GM12878 (cell line): ENCODE results near the gene MAFF. TPM values are rescaled to one million over a fixed set of nuclear protein-coding genes. Genes with fewer than 3 reads are reported as not detected.

Source experiments
- ATAC-seq: fragments of 200-7000 bp; cut with Tn5 transposase; 3 replicates; pipeline ENCODE4 v1.9.1; 2020; ENCODE audit warnings: mild to moderate bottlenecking, moderate library complexity
- BruUV-seq: library from RNA; stranded (reverse); fragments of 400-500 nt; replicated peaks from 2 replicates; lab custom pipeline; 2021; lab: Mats Ljungman, UMichigan
- CTCF ChIA-PET: fragments of 300-600 bp; sonication (Branson Sonifier 250); formaldehyde crosslinking; extraction: SDS; loops from one replicate; lab custom pipeline; 2021; ENCODE audit warnings: inconsistent platforms; lab: Yijun Ruan, JAX
- POLR2A ChIA-PET: fragments of 350-600 bp; formaldehyde crosslinking; extraction: SDS; loops from one replicate; lab custom pipeline; 2021; ENCODE audit warnings: inconsistent platforms; lab: Charles Lee
- RAD21 ChIA-PET: fragments of 300-600 bp; sonication (Branson Sonifier 250); formaldehyde crosslinking; loops from one replicate; lab custom pipeline; 2023; ENCODE audit warnings: antibody characterized with exemption; ENCODE audit not compliant: unreplicated experiment; lab: Charles Lee
- SMC1A ChIA-PET: fragments of 300-600 bp; sonication (Branson Sonifier 250); formaldehyde crosslinking; loops from one replicate; lab custom pipeline; 2023; ENCODE audit not compliant: unreplicated experiment, uncharacterized antibody; lab: Charles Lee
- DNase-seq: peaks from one replicate; pipeline ENCODE4 v3.0.0-alpha.2; 2011; ENCODE audit warnings: low read depth, low spot score
- FAIRE-seq: peaks from 3 replicates; lab custom pipeline; 2011; peaks lifted over from hg19 to GRCh38; lab: Jason Lieb, UNC
- H2AFZ ChIP-seq: 2 replicates; pipeline ENCODE4 v1.6.0; 2011; ENCODE audit warnings: low read depth, low read length, control low read depth; ENCODE audit not compliant: control insufficient read depth
- H3K27ac ChIP-seq: 2 replicates; pipeline ENCODE4 v1.5.1; 2011; ENCODE audit warnings: control low read depth; ENCODE audit not compliant: control insufficient read depth, insufficient read depth
- H3K27me3 ChIP-seq, 2 experiments: replicated peaks in 1 of 2; 2 replicates each; pipeline versions ENCODE4 v1.6.0 to v1.6.1; 2011; ENCODE audit warnings: low read length in 1 of 2; ENCODE audit not compliant: control insufficient read depth in 2 of 2, insufficient read depth in 2 of 2
- H3K36me3 ChIP-seq, 2 experiments: 2 replicates each; pipeline ENCODE4 v1.5.1; 2011; ENCODE audit warnings: low read length in 1 of 2; ENCODE audit not compliant: control insufficient read depth in 2 of 2, insufficient read depth in 2 of 2
- H3K4me1 ChIP-seq: 2 replicates; pipeline ENCODE4 v1.6.1; 2011; ENCODE audit warnings: mild to moderate bottlenecking, low read length, moderate library complexity, mixed read lengths; ENCODE audit not compliant: control insufficient read depth, insufficient read depth
- H3K4me2 ChIP-seq: 2 replicates; pipeline ENCODE4 v1.6.0; 2011; ENCODE audit warnings: control low read depth; ENCODE audit not compliant: control insufficient read depth, insufficient read depth
- H3K4me3 ChIP-seq: fragments of 200-600 bp; sonication (generic); 2 replicates; pipeline ENCODE4 v1.5.1; 2016
- H3K79me2 ChIP-seq: 2 replicates; pipeline ENCODE4 v1.6.0; 2011; ENCODE audit warnings: low read length; ENCODE audit not compliant: control insufficient read depth, insufficient read depth
- H3K9ac ChIP-seq: 2 replicates; pipeline ENCODE4 v1.8.0; 2011; ENCODE audit warnings: low read length, control low read depth, mixed read lengths; ENCODE audit not compliant: control insufficient read depth, insufficient read depth
- H3K9me3 ChIP-seq: replicated peaks from 3 replicates; pipeline ENCODE4 v1.5.1; 2011; ENCODE audit warnings: mild to moderate bottlenecking, low read length; ENCODE audit not compliant: control insufficient read depth, insufficient read depth
- H4K20me1 ChIP-seq: 2 replicates; pipeline ENCODE4 v1.6.0; 2011; ENCODE audit not compliant: control insufficient read depth, insufficient read depth
- CBX3 ChIP-seq: fragments of 200-600 bp; sonication (generic); IDR thresholded peaks from 2 replicates; pipeline ENCODE4 v1.6.1; 2016; ENCODE audit warnings: low read depth, borderline replicate concordance
- EED ChIP-seq: sonication (generic); IDR thresholded peaks from 2 replicates; pipeline ENCODE4 v1.6.1; 2016; ENCODE audit warnings: antibody characterized with exemption, low read depth
- EGR1 ChIP-seq, 2 experiments: IDR thresholded peaks; 1 replicate in 1 of 2; 2 replicates in 1 of 2; pipeline ENCODE4 v1.6.1; 2011 to 2012; ENCODE audit warnings: low read depth in 2 of 2, low read length in 2 of 2, borderline replicate concordance in 1 of 2, mild to moderate bottlenecking in 1 of 2, moderate library complexity in 1 of 2
- JUND ChIP-seq: IDR thresholded peaks from 2 replicates; pipeline ENCODE4 v1.6.1; 2012; ENCODE audit warnings: low read depth, mild to moderate bottlenecking, low read length, improper control_type of control experiment, moderate library complexity
- POU2F2 ChIP-seq: IDR thresholded peaks from 3 replicates; pipeline ENCODE4 v1.6.1; 2011; ENCODE audit warnings: low read depth, mild to moderate bottlenecking, low read length, borderline replicate concordance
- STAT1 ChIP-seq: fragments of 450-650 bp; conservative IDR thresholded peaks from 2 replicates; pipeline ENCODE4 v1.6.1; 2014; ENCODE audit warnings: antibody characterized with exemption, mild to moderate bottlenecking
- TARDBP ChIP-seq: IDR thresholded peaks from 2 replicates; pipeline ENCODE4 v1.6.1; 2016; ENCODE audit warnings: borderline replicate concordance
- YBX1 ChIP-seq: fragments of 450-650 bp; IDR thresholded peaks from 2 replicates; pipeline ENCODE4 v1.6.1; 2016; ENCODE audit warnings: antibody characterized with exemption
- WGBS: methylation state at CpG from one replicate; pipeline ENCODE4 v1.1.6; 2016; ENCODE audit warnings: low lambda C conversion rate; ENCODE audit not compliant: insufficient replicate concordance, insufficient coverage; ENCODE audit errors: missing lambda C conversion rate; 5-methylcytosine and 5-hydroxymethylcytosine counted together
- in situ Hi-C: fragments of 300-500 bp; cut with MboI; formaldehyde crosslinking; loops from 9 replicates; pipeline ENCODE4 v1.14.3; 2018; ENCODE audit warnings: mixed read lengths
- intact Hi-C: fragments of 100-400 bp; cut with micrococcal nuclease; formaldehyde crosslinking; loops from one replicate; pipeline ENCODE4 v1.14.2; 2022; ENCODE audit not compliant: unreplicated experiment
- polyA plus RNA-seq, 11 experiments: library from polyadenylated mRNA; depleted of rRNA in 4 of 11; unstranded in 6 of 11; stranded (reverse) in 5 of 11; fragments of >200 nt; fragmentation: Nextera tagmentation in 4 of 11; fragmentation: Illumina TruSeq in 1 of 11; extraction: Ambion mirVana in 4 of 11; extraction: Trizol in 1 of 11; gene quantifications; 1 replicate in 1 of 11; 2 replicates in 10 of 11; pipeline versions ENCODE4 v1.2.1 to v1.2.3, GENCODE V29; 2011 to 2016; ENCODE audit warnings: inconsistent platforms in 2 of 11, missing spikeins in 2 of 11, low read depth in 1 of 11
- total RNA-seq, 4 experiments: library from RNA; depleted of rRNA in 3 of 4; stranded (reverse); fragments of >200 nt in 3 of 4; fragmentation: Illumina TruSeq in 1 of 4; extraction: Trizol in 1 of 4; gene quantifications; 2 replicates each; pipeline versions ENCODE4 v1.2.1 to v1.2.3, GENCODE V29; 2013 to 2021
- TF ChIP-seq, protein P1 (sequence below), 3 experiments: IDR thresholded peaks in 2 of 3; conservative IDR thresholded peaks in 1 of 3; 2 replicates each; pipeline ENCODE4 v1.5.1; 2011; ENCODE audit warnings: low read depth in 3 of 3, low read length in 3 of 3, mild to moderate bottlenecking in 3 of 3, control low read depth in 2 of 3, moderate library complexity in 2 of 3, inconsistent platforms in 1 of 3, mixed read lengths in 1 of 3; ENCODE audit not compliant: control insufficient read depth in 2 of 3, insufficient read depth in 1 of 3; ENCODE audit errors: extremely low read depth in 1 of 3
- TF ChIP-seq, protein P2 (sequence below): IDR thresholded peaks from 2 replicates; pipeline ENCODE4 v1.6.1; 2011; ENCODE audit warnings: borderline replicate concordance, low read depth, mild to moderate bottlenecking, moderate library complexity, low read length; ENCODE audit not compliant: insufficient read depth, poor library complexity, severe bottlenecking

MAFF gene
- total and polyA plus RNA-seq, 10 of the 15 experiments (the other 5 are each of a cell fraction or from before 2014, with no cell fraction given) = 0.22 to 2.3 (median 0.81) TPM; not detected in 1

DNA sequence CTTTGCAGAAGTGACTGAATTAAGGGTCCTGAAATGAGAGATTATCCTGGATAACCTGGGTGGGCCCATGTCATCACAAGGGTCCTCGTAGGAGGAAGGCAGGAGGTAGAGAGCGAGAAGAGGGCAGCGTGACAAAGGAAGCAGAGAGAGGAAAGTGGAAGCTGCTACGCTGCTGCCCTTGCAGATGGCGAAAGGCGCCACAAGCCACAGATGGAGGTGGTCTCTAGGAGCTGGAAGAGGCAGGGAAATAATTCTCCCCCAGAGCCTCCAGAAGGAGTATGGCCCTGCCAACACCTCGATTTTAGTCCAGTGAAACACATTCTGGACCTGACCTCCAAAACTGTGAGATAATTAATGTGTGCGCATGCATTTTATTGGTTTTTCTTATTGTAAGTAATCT is 57.6 kb downstream of the MAFF start (continued):
- no peak for TF ChIP-seq STAT1
- TF ChIP-seq POU2F2 = no peak

DNA sequence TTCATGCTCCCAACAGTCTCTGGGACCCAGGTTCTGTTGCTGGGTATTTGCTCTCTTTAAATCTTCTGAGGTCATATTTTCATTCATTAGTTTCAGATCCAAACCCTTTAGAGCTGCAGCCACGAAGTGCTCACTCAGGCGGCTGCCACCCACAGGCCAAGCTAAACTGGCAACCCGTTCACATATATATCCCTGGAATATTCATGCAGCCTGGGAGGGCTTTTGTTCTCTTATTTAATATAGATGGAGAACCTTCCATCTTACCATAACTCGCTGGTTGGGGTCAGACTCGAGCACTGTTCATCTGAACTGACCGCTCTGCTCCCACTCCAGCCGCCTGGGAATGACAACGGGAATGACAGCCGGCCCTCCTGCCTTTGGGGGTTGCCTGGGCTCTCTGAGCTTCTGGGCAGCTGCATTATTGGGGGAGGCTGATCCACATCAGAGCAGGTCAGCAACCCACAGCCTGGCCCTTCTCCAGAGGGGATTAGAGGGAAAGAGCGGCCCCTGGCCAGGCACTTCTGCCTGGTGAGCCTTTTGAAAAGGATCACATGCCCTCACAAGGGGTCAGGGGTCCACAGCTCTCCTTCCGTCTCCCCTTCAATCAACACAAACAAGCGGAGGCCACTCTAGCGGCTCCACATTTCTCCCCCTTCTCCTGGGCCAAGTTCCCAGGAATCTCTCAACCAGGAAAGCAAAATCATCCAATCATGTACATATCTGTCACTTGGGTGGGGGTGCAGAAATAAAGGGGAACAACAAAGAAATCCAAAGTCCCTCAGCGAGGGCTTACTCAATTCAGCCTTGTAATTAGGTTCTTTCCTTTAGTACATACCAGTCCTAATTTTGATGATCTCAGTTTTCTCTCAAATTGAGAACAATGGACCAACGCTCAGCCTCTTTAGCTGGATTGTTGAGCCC is 59.2 kb downstream of the MAFF start:
- peaks cover 5% of the 10 kb centered on the region for H3K79me2 ChIP-seq
- POLR2A ChIA-PET = interaction anchor here (0.5 to 1.5 kb wide), 8 partner anchors 9 to 126 kb away, joined by 3 to 7 read pairs (median 4); partner anchors contain the start of gene PLA2G6
- ATAC-seq = peak; percentile 56

More for the DNA sequence above, 59.2 kb downstream of the MAFF start:
- Histone ChIP-seq H3K9ac (no peak overlapping the region), H3K9me3 (no peaks in the 10 kb centered on the region), H3K36me3 (no peaks in the 10 kb centered on the region), H3K4me1 (peaks cover 32% of the 10 kb centered on the region), H3K27ac (peak overlapping the region; percentile 35), H3K27me3 (no peaks in the 10 kb centered on the region), H2AFZ (peak overlapping the region; percentile 41; the same call in 1 of the 2 replicates), H3K4me2 (0 out of 2 replicates have a peak overlapping the region, but pooled peaks have one; percentile 5), H4K20me1 (no peaks in the 10 kb centered on the region), H3K4me3 (no peak overlapping the region)
- CTCF ChIA-PET = interaction anchor here (0.7 to 3.0 kb wide), 16 partner anchors 11 to 311 kb away, joined by 3 to 29 read pairs (median 5); partner anchors contain the start of gene TMEM184B
- DNase-seq = no peak
- in situ Hi-C loops = no loop called here
- intact Hi-C loops = loop anchor here (2.0 to 5.0 kb wide), 4 partner anchors 51 to 204 kb away; partner anchors contain the start of gene PICK1
- BruUV-seq = no TSS peak
- TF ChIP-seq CBX3 (no peak), EGR1 (IDR thresholded peaks at IDR 0.05; ENCODE audit: borderline replicate concordance in 1 of 2, low read depth in 2 of 2, low read length in 2 of 2) (no peak), TARDBP (no peak), YBX1 (no peak), JUND (no peak), EED (peak; percentile 63; the same call in 1 of the 2 replicates)
- TF ChIP-seq, protein P1, sequence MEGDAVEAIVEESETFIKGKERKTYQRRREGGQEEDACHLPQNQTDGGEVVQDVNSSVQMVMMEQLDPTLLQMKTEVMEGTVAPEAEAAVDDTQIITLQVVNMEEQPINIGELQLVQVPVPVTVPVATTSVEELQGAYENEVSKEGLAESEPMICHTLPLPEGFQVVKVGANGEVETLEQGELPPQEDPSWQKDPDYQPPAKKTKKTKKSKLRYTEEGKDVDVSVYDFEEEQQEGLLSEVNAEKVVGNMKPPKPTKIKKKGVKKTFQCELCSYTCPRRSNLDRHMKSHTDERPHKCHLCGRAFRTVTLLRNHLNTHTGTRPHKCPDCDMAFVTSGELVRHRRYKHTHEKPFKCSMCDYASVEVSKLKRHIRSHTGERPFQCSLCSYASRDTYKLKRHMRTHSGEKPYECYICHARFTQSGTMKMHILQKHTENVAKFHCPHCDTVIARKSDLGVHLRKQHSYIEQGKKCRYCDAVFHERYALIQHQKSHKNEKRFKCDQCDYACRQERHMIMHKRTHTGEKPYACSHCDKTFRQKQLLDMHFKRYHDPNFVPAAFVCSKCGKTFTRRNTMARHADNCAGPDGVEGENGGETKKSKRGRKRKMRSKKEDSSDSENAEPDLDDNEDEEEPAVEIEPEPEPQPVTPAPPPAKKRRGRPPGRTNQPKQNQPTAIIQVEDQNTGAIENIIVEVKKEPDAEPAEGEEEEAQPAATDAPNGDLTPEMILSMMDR (IDR thresholded peaks at IDR 0.05 in 2 of 3, conservative IDR thresholded peaks at IDR 0.05 in 1 of 3; ENCODE audit: control insufficient read depth in 2 of 3, extremely low read depth in 1 of 3, insufficient read depth in 1 of 3, low read depth in 3 of 3, low read length in 3 of 3) = peak in 2 of 3 experiments; percentile 15 to 22; a peak in 2 of 6 replicates
- TF ChIP-seq, protein P2, sequence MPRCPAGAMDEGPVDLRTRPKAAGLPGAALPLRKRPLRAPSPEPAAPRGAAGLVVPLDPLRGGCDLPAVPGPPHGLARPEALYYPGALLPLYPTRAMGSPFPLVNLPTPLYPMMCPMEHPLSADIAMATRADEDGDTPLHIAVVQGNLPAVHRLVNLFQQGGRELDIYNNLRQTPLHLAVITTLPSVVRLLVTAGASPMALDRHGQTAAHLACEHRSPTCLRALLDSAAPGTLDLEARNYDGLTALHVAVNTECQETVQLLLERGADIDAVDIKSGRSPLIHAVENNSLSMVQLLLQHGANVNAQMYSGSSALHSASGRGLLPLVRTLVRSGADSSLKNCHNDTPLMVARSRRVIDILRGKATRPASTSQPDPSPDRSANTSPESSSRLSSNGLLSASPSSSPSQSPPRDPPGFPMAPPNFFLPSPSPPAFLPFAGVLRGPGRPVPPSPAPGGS = no peak
- WGBS = 76% methylated on average over 15 of the region's 15 CpGs
- SMC1A ChIA-PET = interaction anchor here (0.6 to 3.0 kb wide), 12 partner anchors 10 to 209 kb away, joined by 3 to 11 read pairs (median 5); partner anchors contain the start of gene PLA2G6
- RAD21 ChIA-PET = interaction anchor here (0.5 to 2.4 kb wide), 12 partner anchors 11 to 209 kb away, joined by 3 to 12 read pairs (median 4); partner anchors contain the start of gene TMEM184B
- no peak for FAIRE-seq
